SU-DHL-6 (cell line): Measurements from ENCODE around the gene SMPDL3A.

Experiments
- H2AFZ ChIP-seq: fragments of 200-600 bp; sonication (generic); 2 replicates; pipeline ENCODE4 v1.6.1; 2014; ENCODE audit warnings: low read depth, mild to moderate bottlenecking, moderate library complexity, mixed read lengths, antibody characterized with exemption, low read length; ENCODE audit not compliant: severe bottlenecking
- H3F3A ChIP-seq: fragments of 200-600 bp; shearing (Covaris generic); 2 replicates; pipeline ENCODE4 v1.6.0; 2016; ENCODE audit warnings: antibody characterized with exemption, mild to moderate bottlenecking; ENCODE audit not compliant: insufficient read depth
- H3K27ac ChIP-seq: fragments of 200-600 bp; sonication (generic); 2 replicates; pipeline ENCODE4 v1.5.1; 2016; ENCODE audit warnings: low read depth, mild to moderate bottlenecking, low read length, moderate library complexity, mixed read lengths
- H3K27me3 ChIP-seq: fragments of 200-600 bp; sonication (generic), shearing (Covaris generic); 2 replicates; pipeline ENCODE4 v1.6.0; 2014; ENCODE audit warnings: mild to moderate bottlenecking, low read length
- H3K36me3 ChIP-seq: fragments of 200-600 bp; sonication (generic); 2 replicates; pipeline ENCODE4 v1.6.1; 2014; ENCODE audit warnings: mild to moderate bottlenecking, low read length, mixed read lengths
- H3K4me2 ChIP-seq: fragments of 300-600, 200-600 bp; shearing (Covaris generic), sonication (generic); 2 replicates; pipeline ENCODE4 v1.6.0; 2014; ENCODE audit warnings: low read length, low read depth, mild to moderate bottlenecking; ENCODE audit not compliant: poor library complexity, severe bottlenecking
- H3K4me3 ChIP-seq: fragments of 200-600 bp; sonication (generic); 2 replicates; pipeline ENCODE4 v1.5.1; 2014; ENCODE audit warnings: antibody characterized with exemption, low read length, mild to moderate bottlenecking, mixed read lengths; ENCODE audit not compliant: insufficient read depth, poor library complexity, severe bottlenecking
- H3K79me2 ChIP-seq: fragments of 200-600 bp; sonication (generic); 2 replicates; pipeline ENCODE4 v1.6.1; 2014; ENCODE audit warnings: mild to moderate bottlenecking, low read length, moderate library complexity; ENCODE audit not compliant: insufficient read depth
- H3K9ac ChIP-seq: fragments of 200-600 bp; sonication (generic); 2 replicates; pipeline ENCODE4 v1.7.0; 2014; ENCODE audit warnings: mild to moderate bottlenecking, low read length
- H3K9me2 ChIP-seq: fragments of 200-600 bp; sonication (generic); replicated peaks from 2 replicates; pipeline ENCODE4 v1.6.1; 2014; ENCODE audit warnings: low read length; ENCODE audit not compliant: insufficient read depth
- H3K9me3 ChIP-seq: fragments of 200-600 bp; sonication (generic); 2 replicates; pipeline ENCODE4 v1.6.1; 2014; ENCODE audit warnings: low read length, mixed read lengths; ENCODE audit not compliant: insufficient read depth
- H4K20me1 ChIP-seq: fragments of 200-600 bp; sonication (generic); 2 replicates; pipeline ENCODE4 v1.6.1; 2014; ENCODE audit warnings: low read depth, mild to moderate bottlenecking, antibody characterized with exemption, low read length, moderate library complexity, mixed read lengths
- EZH2phosphoT487 ChIP-seq: fragments of 200-600 bp; sonication (generic), shearing (Covaris generic); conservative IDR thresholded peaks from 2 replicates; pipeline ENCODE4 v1.6.1; 2018; ENCODE audit warnings: mild to moderate bottlenecking, antibody characterized with exemption, low read length, moderate library complexity, mixed read lengths
- TF ChIP-seq, protein P1 (sequence below): fragments of 200-600 bp; sonication (generic); IDR thresholded peaks from one replicate; pipeline ENCODE4 v1.5.1; 2017; ENCODE audit warnings: antibody characterized with exemption, mild to moderate bottlenecking, low read length, moderate library complexity; ENCODE audit not compliant: insufficient read depth, poor library complexity, severe bottlenecking

Gene SMPDL3A

DNA sequence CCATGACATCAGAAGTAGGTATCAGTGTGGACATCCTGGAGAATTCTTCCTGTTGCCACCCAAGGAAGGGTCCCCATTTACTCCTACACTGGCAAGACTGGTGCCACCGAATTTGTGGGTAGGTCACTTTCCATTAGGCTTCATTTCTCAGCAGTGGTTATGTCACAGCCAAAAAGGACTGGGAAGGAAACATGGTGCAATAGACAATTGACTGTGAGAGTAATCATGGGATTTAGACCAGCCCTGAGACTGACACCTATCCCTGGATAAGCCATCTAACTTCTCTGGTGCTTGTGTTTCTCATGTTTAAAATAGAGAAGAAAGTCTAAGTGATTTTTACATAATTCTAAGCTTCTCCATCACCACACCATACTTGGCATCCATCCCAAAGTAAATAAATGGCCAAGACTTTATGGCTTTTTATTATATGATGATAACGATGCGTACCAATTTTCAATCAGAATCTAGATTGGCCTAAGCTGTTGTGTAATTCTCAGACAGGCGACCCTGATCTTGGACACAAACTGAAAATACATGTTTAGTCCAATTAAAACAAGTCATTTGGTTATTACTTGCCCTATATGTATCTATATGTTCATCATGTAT lies 10.2 kb downstream of the SMPDL3A start:
- no peak overlapping the region for H2AFZ ChIP-seq
- no peaks in the 10 kb centered on the region for H3K9me3 ChIP-seq
- H4K20me1 ChIP-seq, result no peaks in the 10 kb centered on the region
- no peak overlapping the region for H3K4me3 ChIP-seq
- H3K36me3 ChIP-seq, result no peaks in the 10 kb centered on the region
- H3K9ac ChIP-seq, result no peak overlapping the region
- TF ChIP-seq EZH2phosphoT487, result no peak
- TF ChIP-seq, protein P1, sequence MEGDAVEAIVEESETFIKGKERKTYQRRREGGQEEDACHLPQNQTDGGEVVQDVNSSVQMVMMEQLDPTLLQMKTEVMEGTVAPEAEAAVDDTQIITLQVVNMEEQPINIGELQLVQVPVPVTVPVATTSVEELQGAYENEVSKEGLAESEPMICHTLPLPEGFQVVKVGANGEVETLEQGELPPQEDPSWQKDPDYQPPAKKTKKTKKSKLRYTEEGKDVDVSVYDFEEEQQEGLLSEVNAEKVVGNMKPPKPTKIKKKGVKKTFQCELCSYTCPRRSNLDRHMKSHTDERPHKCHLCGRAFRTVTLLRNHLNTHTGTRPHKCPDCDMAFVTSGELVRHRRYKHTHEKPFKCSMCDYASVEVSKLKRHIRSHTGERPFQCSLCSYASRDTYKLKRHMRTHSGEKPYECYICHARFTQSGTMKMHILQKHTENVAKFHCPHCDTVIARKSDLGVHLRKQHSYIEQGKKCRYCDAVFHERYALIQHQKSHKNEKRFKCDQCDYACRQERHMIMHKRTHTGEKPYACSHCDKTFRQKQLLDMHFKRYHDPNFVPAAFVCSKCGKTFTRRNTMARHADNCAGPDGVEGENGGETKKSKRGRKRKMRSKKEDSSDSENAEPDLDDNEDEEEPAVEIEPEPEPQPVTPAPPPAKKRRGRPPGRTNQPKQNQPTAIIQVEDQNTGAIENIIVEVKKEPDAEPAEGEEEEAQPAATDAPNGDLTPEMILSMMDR, result no peak
- H3F3A ChIP-seq, result no peaks in the 10 kb centered on the region
- no peak overlapping the region for H3K27ac ChIP-seq
- H3K27me3 ChIP-seq, result no peaks in the 10 kb centered on the region
- no peaks in the 10 kb centered on the region for H3K79me2 ChIP-seq
- no peaks in the 10 kb centered on the region for H3K9me2 ChIP-seq
- no peak overlapping the region for H3K4me2 ChIP-seq

DNA sequence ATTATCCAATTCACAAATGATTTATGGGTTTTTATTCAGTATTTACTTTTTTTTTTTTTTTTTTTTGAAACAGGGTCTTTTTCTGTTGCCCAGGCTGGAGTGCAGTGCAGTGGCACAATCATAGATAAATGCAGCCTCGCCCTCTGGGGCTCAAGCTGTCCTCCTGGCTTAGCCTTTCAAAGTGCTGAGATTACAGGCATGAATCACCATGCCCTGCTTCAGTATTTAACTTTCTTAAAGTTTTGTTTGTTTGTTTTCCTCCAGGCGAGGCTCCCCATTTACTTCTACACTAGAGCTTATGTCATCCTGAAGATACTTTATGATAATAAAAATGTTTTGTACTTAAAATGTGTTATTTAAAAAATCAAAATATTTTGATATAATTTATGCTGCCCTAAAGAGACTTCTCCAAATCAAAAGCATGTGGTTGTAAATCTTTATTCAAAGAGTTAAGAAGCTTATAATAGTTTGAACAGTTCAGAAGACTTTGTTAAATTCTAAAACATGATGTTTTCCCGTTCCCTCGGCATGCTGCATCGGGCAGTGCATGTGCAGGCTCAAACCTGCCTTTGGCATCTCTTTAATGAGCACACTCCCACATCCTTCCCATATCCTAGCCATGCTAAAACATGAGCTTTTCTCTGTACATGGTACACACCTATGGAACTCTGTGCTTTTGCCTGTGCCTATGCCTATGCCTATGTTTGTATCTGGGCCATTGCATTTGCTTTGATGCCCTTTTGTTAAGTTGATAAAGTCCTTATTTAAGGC lies 11.0 kb downstream of the SMPDL3A start:
- Histone ChIP-seq H3F3A (no peaks in the 10 kb centered on the region), H3K36me3 (no peaks in the 10 kb centered on the region), H3K9me3 (no peaks in the 10 kb centered on the region), H3K79me2 (no peaks in the 10 kb centered on the region), H3K27ac (no peak overlapping the region), H2AFZ (no peak overlapping the region), H4K20me1 (no peaks in the 10 kb centered on the region), H3K9ac (no peak overlapping the region), H3K27me3 (no peaks in the 10 kb centered on the region), H3K9me2 (no peaks in the 10 kb centered on the region), H3K4me2 (no peak overlapping the region), H3K4me3 (no peak overlapping the region)
- TF ChIP-seq, protein P1, result no peak
- TF ChIP-seq EZH2phosphoT487, result no peak

DNA sequence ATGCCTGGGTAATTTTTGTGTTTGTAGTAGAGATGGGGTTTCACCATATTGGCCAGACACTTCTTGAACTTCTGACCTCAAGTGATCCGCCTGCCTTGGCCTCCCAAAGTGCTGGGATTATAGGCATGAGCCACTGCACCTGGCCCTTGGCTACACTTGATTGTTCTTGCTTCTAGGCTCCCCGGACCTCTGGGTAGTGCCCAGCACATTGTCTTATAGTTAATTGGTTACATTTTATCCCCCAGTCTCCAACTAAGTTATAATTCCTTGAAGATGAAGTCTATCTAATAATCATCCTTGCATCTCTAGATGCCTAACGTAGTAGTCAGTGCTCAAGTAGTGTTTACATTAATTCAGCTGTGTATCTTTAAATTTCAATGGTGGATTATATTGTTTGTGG lies 11.8 kb downstream of the SMPDL3A start:
- Histone ChIP-seq H4K20me1 (no peaks in the 10 kb centered on the region), H3K9me3 (no peaks in the 10 kb centered on the region), H3K36me3 (no peaks in the 10 kb centered on the region), H2AFZ (no peak overlapping the region), H3K79me2 (no peaks in the 10 kb centered on the region), H3K4me2 (no peak overlapping the region), H3K27me3 (no peaks in the 10 kb centered on the region), H3K9me2 (no peaks in the 10 kb centered on the region), H3F3A (no peaks in the 10 kb centered on the region), H3K27ac (no peak overlapping the region), H3K4me3 (no peak overlapping the region), H3K9ac (no peak overlapping the region)
- TF ChIP-seq, protein P1, result no peak
- no peak for TF ChIP-seq EZH2phosphoT487
